ENCODE results near the gene ZFHX2. TPM values are rescaled to one million over a fixed set of nuclear protein-coding genes. Genes with fewer than 3 reads are reported as not detected.

Gene ZFHX2
- total and polyA plus RNA-seq, 2 of the 13 experiments (the other 11 are each of a cell fraction or from before 2014, with no cell fraction given) = 0.17 to 0.44 TPM

DNA sequence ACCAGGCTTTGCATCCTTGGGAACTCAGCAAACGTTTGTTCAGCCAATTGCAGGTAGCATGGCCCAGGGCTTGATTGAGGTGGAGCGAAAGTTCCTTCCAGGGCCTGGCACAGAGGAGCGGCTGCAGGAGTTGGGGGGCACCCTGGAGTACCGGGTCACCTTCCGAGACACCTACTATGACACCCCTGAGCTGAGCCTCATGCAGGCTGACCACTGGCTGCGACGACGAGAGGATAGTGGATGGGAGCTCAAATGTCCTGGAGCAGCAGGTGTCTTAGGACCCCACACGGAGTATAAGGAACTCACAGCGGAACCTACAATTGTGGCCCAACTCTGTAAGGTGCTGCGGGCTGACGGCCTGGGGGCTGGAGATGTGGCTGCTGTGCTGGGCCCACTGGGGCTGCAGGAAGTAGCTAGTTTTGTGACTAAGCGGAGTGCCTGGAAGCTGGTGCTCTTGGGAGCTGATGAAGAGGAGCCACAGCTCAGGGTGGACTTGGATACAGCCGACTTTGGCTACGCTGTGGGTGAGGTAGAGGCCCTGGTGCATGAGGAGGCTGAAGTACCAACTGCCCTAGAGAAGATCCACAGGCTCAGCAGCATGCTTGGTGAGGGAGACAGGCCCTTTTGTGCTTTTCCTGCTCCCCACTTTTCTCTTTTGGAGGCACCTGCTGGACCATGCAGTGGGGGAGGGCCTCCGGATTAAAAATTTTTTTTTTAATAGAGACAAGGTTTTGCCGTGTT lies 5.3 kb upstream of the ZFHX2 start (continued):
- TF ChIP-seq, protein P1, sequence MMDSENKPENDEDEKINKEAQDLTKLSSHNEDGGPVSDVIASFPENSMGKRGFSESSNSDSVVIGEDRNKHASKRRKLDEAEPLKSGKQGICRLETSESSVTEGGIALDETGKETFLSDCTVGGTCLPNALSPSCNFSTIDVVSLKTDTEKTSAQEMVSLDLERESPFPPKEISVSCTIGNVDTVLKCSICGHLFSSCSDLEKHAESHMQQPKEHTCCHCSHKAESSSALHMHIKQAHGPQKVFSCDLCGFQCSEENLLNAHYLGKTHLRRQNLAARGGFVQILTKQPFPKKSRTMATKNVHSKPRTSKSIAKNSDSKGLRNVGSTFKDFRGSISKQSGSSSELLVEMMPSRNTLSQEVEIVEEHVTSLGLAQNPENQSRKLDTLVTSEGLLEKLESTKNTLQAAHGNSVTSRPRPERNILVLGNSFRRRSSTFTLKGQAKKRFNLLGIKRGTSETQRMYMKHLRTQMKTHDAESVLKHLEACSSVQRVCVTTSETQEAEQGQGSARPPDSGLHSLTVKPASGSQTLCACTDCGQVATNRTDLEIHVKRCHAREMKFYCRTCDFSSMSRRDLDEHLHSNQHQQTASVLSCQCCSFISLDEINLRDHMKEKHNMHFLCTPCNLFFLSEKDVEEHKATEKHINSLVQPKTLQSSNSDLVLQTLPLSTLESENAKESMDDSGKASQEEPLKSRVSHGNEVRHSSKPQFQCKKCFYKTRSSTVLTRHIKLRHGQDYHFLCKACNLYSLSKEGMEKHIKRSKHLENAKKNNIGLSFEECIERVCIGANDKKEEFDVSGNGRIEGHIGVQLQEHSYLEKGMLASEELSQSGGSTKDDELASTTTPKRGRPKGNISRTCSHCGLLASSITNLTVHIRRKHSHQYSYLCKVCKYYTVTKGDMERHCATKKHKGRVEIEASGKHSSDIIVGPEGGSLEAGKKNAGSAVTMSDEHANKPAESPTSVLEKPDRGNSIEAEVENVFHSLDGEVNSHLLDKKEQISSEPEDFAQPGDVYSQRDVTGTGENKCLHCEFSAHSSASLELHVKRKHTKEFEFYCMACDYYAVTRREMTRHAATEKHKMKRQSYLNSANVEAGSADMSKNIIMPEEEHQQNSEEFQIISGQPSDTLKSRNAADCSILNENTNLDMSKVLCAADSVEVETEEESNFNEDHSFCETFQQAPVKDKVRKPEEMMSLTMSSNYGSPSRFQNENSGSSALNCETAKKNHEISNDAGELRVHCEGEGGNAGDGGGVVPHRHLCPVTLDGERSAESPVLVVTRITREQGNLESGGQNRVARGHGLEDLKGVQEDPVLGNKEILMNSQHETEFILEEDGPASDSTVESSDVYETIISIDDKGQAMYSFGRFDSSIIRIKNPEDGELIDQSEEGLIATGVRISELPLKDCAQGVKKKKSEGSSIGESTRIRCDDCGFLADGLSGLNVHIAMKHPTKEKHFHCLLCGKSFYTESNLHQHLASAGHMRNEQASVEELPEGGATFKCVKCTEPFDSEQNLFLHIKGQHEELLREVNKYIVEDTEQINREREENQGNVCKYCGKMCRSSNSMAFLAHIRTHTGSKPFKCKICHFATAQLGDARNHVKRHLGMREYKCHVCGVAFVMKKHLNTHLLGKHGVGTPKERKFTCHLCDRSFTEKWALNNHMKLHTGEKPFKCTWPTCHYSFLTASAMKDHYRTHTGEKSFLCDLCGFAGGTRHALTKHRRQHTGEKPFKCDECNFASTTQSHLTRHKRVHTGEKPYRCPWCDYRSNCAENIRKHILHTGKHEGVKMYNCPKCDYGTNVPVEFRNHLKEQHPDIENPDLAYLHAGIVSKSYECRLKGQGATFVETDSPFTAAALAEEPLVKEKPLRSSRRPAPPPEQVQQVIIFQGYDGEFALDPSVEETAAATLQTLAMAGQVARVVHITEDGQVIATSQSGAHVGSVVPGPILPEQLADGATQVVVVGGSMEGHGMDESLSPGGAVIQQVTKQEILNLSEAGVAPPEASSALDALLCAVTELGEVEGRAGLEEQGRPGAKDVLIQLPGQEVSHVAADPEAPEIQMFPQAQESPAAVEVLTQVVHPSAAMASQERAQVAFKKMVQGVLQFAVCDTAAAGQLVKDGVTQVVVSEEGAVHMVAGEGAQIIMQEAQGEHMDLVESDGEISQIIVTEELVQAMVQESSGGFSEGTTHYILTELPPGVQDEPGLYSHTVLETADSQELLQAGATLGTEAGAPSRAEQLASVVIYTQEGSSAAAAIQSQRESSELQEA (CRISPR knock-in tag; IDR thresholded peaks at IDR 0.05; ENCODE audit: not compliant biosample characterization) = no peak
- TF ChIP-seq FOXJ3 (CRISPR knock-in tag; IDR thresholded peaks at IDR 0.05; ENCODE audit: borderline replicate concordance) (no peak), SRSF4 (IDR thresholded peaks at IDR 0.05; ENCODE audit: low read depth, low read length, poor library complexity, severe bottlenecking) (no peak), ZNF451 (CRISPR knock-in tag; IDR thresholded peaks at IDR 0.05) (peak; percentile 22; the same call in 1 of the 2 replicates), ZNF30 (CRISPR knock-in tag; IDR thresholded peaks at IDR 0.05) (no peak), ZGPAT (CRISPR knock-in tag; IDR thresholded peaks at IDR 0.05) (no peak), ZNF709 (CRISPR knock-in tag; IDR thresholded peaks at IDR 0.05) (no peak), IKZF5 (CRISPR knock-in tag; IDR thresholded peaks at IDR 0.05) (no peak), ZKSCAN1 (IDR thresholded peaks at IDR 0.05; ENCODE audit: low read length) (no peak), MYNN (CRISPR knock-in tag; IDR thresholded peaks at IDR 0.05; ENCODE audit: low read depth) (no peak), ZNF350 (CRISPR knock-in tag; IDR thresholded peaks at IDR 0.05; ENCODE audit: borderline replicate concordance, low read depth) (no peak), ZFP36 (IDR thresholded peaks at IDR 0.05; ENCODE audit: borderline replicate concordance, low read depth, low read length, partially characterized antibody) (no peak), CENPX (CRISPR knock-in tag; IDR thresholded peaks at IDR 0.05) (no peak)
- TF ChIP-seq, protein P2, sequence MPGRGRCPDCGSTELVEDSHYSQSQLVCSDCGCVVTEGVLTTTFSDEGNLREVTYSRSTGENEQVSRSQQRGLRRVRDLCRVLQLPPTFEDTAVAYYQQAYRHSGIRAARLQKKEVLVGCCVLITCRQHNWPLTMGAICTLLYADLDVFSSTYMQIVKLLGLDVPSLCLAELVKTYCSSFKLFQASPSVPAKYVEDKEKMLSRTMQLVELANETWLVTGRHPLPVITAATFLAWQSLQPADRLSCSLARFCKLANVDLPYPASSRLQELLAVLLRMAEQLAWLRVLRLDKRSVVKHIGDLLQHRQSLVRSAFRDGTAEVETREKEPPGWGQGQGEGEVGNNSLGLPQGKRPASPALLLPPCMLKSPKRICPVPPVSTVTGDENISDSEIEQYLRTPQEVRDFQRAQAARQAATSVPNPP (CRISPR knock-in tag; IDR thresholded peaks at IDR 0.05) = no peak
- TF ChIP-seq, protein P3, sequence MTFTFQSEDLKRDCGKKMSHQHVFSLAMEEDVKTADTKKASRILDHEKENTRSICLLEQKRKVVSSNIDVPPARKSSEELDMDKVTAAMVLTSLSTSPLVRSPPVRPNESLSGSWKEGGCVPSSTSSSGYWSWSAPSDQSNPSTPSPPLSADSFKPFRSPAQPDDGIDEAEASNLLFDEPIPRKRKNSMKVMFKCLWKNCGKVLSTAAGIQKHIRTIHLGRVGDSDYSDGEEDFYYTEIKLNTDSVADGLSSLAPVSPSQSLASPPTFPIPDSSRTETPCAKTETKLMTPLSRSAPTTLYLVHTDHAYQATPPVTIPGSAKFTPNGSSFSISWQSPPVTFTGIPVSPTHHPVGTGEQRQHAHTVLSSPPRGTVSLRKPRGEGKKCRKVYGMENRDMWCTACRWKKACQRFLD (CRISPR knock-in tag; IDR thresholded peaks at IDR 0.05; ENCODE audit: borderline replicate concordance) = no peak

All from HepG2 (cell line).